HEK293 (cell line): Measurements from ENCODE around the gene VAMP7.
A peak's percentile ranks its signal among the peaks of the same experiment; 100 is the strongest.

Experiments
- IKZF3 ChIP-seq: fragments of 450-650 bp; IDR thresholded peaks from 2 replicates; pipeline ENCODE4 v1.5.0; 2018; ENCODE audit warnings: missing biosample characterization, mild to moderate bottlenecking, missing genetic modification characterization, moderate library complexity
- KLF8 ChIP-seq: fragments of 450-650 bp; formaldehyde crosslinking; IDR thresholded peaks from 2 replicates; pipeline ENCODE4 v1.5.1; 2016; ENCODE audit warnings: missing biosample characterization, missing genetic modification characterization
- SALL2 ChIP-seq: fragments of 450-650 bp; formaldehyde crosslinking; IDR thresholded peaks from 2 replicates; pipeline ENCODE4 v1.5.0; 2017; ENCODE audit warnings: missing biosample characterization, mild to moderate bottlenecking, missing genetic modification characterization, borderline replicate concordance
- SCRT2 ChIP-seq: fragments of 450-650 bp; formaldehyde crosslinking; IDR thresholded peaks from 2 replicates; pipeline ENCODE4 v1.5.1; 2016; ENCODE audit warnings: missing biosample characterization, missing genetic modification characterization
- ZEB2 ChIP-seq: fragments of 450-650 bp; formaldehyde crosslinking; IDR thresholded peaks from 2 replicates; pipeline ENCODE4 v1.5.1; 2016; ENCODE audit warnings: missing biosample characterization, missing genetic modification characterization
- ZNF132 ChIP-seq: fragments of 450-650 bp; formaldehyde crosslinking; IDR thresholded peaks from 2 replicates; pipeline ENCODE4 v1.5.1; 2017; ENCODE audit warnings: missing biosample characterization, missing genetic modification characterization, borderline replicate concordance
- ZNF140 ChIP-seq: fragments of 450-650 bp; formaldehyde crosslinking; IDR thresholded peaks from 2 replicates; pipeline ENCODE4 v1.5.1; 2016; ENCODE audit warnings: missing biosample characterization, missing genetic modification characterization
- ZNF146 ChIP-seq: fragments of 450-650 bp; formaldehyde crosslinking; IDR thresholded peaks from 2 replicates; pipeline ENCODE4 v1.5.1; 2016; ENCODE audit warnings: missing biosample characterization, missing genetic modification characterization
- ZNF19 ChIP-seq: fragments of 450-650 bp; formaldehyde crosslinking; IDR thresholded peaks from 2 replicates; pipeline ENCODE4; 2016; ENCODE audit warnings: missing biosample characterization, missing genetic modification characterization, low read depth
- ZNF202 ChIP-seq: fragments of 450-650 bp; formaldehyde crosslinking; IDR thresholded peaks from 2 replicates; pipeline ENCODE4 v1.5.1; 2016; ENCODE audit warnings: missing biosample characterization, missing genetic modification characterization, borderline replicate concordance
- ZNF214 ChIP-seq: fragments of 450-650 bp; formaldehyde crosslinking; IDR thresholded peaks from 2 replicates; pipeline ENCODE4 v1.5.1; 2017; ENCODE audit warnings: missing biosample characterization, mild to moderate bottlenecking, missing genetic modification characterization, borderline replicate concordance
- ZNF366 ChIP-seq: fragments of 450-650 bp; formaldehyde crosslinking; conservative IDR thresholded peaks from 2 replicates; pipeline ENCODE4 v1.5.1; 2016; ENCODE audit warnings: missing biosample characterization, missing genetic modification characterization
- ZNF433 ChIP-seq: fragments of 450-650 bp; formaldehyde crosslinking; IDR thresholded peaks from 2 replicates; pipeline ENCODE4 v1.5.1; 2016; ENCODE audit warnings: missing biosample characterization, missing genetic modification characterization, low read depth
- ZNF514 ChIP-seq: fragments of 450-650 bp; formaldehyde crosslinking; IDR thresholded peaks from 2 replicates; pipeline ENCODE4 v1.5.1; 2016; ENCODE audit warnings: missing biosample characterization, missing genetic modification characterization
- ZNF548 ChIP-seq: fragments of 450-650 bp; formaldehyde crosslinking; IDR thresholded peaks from 2 replicates; pipeline ENCODE4 v1.5.1; 2016; ENCODE audit warnings: missing biosample characterization, missing genetic modification characterization
- ZNF621 ChIP-seq: fragments of 450-650 bp; formaldehyde crosslinking; IDR thresholded peaks from 2 replicates; pipeline ENCODE4 v1.5.1; 2017; ENCODE audit warnings: missing biosample characterization, missing genetic modification characterization
- ZSCAN30 ChIP-seq: fragments of 450-650 bp; IDR thresholded peaks from 2 replicates; pipeline ENCODE4 v1.5.1; 2018; ENCODE audit warnings: missing biosample characterization, mild to moderate bottlenecking, missing genetic modification characterization, moderate library complexity
- TF ChIP-seq, protein P1 (sequence below): fragments of 450-650 bp; formaldehyde crosslinking; IDR thresholded peaks from 2 replicates; pipeline ENCODE4 v1.5.1; 2016; ENCODE audit warnings: missing biosample characterization, missing genetic modification characterization
- TF ChIP-seq, protein P2 (sequence below): fragments of 450-650 bp; IDR thresholded peaks from 2 replicates; pipeline ENCODE4 v1.5.1; 2018; ENCODE audit warnings: missing biosample characterization, mild to moderate bottlenecking, missing genetic modification characterization
- TF ChIP-seq, protein P3 (sequence below): fragments of 450-650 bp; formaldehyde crosslinking; IDR thresholded peaks from 2 replicates; pipeline ENCODE4 v1.5.1; 2017; ENCODE audit warnings: missing biosample characterization, missing genetic modification characterization
- TF ChIP-seq, protein P4 (sequence below): fragments of 450-650 bp; formaldehyde crosslinking; IDR thresholded peaks from 2 replicates; pipeline ENCODE4 v1.5.1; 2016; ENCODE audit warnings: missing biosample characterization, missing genetic modification characterization, borderline replicate concordance
- TF ChIP-seq, protein P5 (sequence below): fragments of 450-650 bp; formaldehyde crosslinking; conservative IDR thresholded peaks from 2 replicates; pipeline ENCODE4 v1.5.1; 2016; ENCODE audit warnings: low read depth, missing biosample characterization, missing genetic modification characterization
- TF ChIP-seq, protein P6 (sequence below): fragments of 450-650 bp; formaldehyde crosslinking; IDR thresholded peaks from 2 replicates; pipeline ENCODE4 v1.5.1; 2016; ENCODE audit warnings: missing biosample characterization, missing genetic modification characterization

VAMP7 gene

DNA sequence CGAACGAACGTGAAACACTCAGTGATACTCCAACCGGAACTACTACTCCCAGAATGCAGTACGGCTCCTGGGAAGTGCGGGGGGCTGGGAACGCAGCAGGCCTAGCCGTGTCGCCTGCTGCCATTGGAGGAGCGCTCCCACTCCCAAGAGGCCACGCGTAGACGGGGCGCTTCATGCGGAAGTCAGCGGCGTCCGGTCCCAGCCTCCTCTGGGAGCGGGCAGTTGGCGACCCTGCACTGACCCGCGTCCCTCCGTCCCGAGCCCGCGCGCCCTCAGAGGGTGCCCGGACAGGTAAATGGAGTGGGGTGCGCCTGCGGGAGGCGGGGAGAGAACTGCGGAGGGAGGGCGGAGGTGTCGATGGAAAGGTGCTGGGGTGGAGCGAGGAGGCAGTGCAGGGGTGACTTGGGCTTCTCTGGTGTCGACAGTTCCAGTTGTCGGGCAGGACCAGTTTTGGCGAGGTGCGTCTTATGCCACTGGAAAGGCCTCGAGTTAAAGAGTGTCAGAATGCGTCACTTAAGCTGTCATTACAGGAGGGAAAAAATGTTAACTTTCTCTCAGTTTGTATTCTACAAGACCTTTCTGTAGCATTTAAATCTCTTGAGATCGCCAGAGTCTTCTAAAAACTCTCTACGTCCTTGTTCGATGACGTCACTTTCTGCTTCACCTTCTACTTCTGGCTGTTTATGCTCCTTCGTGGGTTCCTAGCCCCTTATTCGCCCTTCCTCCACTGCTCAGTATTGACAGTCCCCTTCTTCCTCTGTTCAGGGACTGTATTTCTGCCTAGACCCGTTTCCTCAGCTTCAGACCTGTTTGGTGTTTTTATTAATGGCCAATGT lies at the start of gene VAMP7 (continued):
- TF ChIP-seq KLF8 (tag by site-specific recombination) (0 out of 2 replicates have a peak, but pooled peaks have one; percentile 28), ZNF202 (tag by site-specific recombination) (no peak), ZEB2 (tag by site-specific recombination) (no peak), ZNF621 (tag by site-specific recombination) (no peak), ZNF548 (no peak), ZNF146 (no peak), ZNF140 (tag by site-specific recombination) (no peak), IKZF3 (tag by site-specific recombination) (no peak), ZNF433 (tag by site-specific recombination) (no peak), ZNF19 (no peak), ZNF514 (tag by site-specific recombination) (no peak), SALL2 (tag by site-specific recombination) (no peak), ZNF214 (tag by site-specific recombination) (no peak), ZSCAN30 (tag by site-specific recombination) (no peak), SCRT2 (tag by site-specific recombination) (no peak), ZNF366 (tag by site-specific recombination) (no peak), ZNF132 (tag by site-specific recombination) (no peak)
- TF ChIP-seq, protein P1, sequence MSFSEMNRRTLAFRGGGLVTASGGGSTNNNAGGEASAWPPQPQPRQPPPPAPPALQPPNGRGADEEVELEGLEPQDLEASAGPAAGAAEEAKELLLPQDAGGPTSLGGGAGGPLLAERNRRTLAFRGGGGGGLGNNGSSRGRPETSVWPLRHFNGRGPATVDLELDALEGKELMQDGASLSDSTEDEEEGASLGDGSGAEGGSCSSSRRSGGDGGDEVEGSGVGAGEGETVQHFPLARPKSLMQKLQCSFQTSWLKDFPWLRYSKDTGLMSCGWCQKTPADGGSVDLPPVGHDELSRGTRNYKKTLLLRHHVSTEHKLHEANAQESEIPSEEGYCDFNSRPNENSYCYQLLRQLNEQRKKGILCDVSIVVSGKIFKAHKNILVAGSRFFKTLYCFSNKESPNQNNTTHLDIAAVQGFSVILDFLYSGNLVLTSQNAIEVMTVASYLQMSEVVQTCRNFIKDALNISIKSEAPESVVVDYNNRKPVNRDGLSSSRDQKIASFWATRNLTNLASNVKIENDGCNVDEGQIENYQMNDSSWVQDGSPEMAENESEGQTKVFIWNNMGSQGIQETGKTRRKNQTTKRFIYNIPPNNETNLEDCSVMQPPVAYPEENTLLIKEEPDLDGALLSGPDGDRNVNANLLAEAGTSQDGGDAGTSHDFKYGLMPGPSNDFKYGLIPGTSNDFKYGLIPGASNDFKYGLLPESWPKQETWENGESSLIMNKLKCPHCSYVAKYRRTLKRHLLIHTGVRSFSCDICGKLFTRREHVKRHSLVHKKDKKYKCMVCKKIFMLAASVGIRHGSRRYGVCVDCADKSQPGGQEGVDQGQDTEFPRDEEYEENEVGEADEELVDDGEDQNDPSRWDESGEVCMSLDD (tag by site-specific recombination) = peak; percentile 89
- TF ChIP-seq, protein P2, sequence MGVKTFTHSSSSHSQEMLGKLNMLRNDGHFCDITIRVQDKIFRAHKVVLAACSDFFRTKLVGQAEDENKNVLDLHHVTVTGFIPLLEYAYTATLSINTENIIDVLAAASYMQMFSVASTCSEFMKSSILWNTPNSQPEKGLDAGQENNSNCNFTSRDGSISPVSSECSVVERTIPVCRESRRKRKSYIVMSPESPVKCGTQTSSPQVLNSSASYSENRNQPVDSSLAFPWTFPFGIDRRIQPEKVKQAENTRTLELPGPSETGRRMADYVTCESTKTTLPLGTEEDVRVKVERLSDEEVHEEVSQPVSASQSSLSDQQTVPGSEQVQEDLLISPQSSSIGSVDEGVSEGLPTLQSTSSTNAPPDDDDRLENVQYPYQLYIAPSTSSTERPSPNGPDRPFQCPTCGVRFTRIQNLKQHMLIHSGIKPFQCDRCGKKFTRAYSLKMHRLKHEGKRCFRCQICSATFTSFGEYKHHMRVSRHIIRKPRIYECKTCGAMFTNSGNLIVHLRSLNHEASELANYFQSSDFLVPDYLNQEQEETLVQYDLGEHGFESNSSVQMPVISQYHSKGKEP (tag by site-specific recombination) = no peak
- TF ChIP-seq, protein P3, sequence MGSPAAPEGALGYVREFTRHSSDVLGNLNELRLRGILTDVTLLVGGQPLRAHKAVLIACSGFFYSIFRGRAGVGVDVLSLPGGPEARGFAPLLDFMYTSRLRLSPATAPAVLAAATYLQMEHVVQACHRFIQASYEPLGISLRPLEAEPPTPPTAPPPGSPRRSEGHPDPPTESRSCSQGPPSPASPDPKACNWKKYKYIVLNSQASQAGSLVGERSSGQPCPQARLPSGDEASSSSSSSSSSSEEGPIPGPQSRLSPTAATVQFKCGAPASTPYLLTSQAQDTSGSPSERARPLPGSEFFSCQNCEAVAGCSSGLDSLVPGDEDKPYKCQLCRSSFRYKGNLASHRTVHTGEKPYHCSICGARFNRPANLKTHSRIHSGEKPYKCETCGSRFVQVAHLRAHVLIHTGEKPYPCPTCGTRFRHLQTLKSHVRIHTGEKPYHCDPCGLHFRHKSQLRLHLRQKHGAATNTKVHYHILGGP (tag by site-specific recombination) = no peak
- TF ChIP-seq, protein P4, sequence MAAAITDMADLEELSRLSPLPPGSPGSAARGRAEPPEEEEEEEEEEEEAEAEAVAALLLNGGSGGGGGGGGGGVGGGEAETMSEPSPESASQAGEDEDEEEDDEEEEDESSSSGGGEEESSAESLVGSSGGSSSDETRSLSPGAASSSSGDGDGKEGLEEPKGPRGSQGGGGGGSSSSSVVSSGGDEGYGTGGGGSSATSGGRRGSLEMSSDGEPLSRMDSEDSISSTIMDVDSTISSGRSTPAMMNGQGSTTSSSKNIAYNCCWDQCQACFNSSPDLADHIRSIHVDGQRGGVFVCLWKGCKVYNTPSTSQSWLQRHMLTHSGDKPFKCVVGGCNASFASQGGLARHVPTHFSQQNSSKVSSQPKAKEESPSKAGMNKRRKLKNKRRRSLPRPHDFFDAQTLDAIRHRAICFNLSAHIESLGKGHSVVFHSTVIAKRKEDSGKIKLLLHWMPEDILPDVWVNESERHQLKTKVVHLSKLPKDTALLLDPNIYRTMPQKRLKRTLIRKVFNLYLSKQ (tag by site-specific recombination) = no peak
- TF ChIP-seq, protein P5, sequence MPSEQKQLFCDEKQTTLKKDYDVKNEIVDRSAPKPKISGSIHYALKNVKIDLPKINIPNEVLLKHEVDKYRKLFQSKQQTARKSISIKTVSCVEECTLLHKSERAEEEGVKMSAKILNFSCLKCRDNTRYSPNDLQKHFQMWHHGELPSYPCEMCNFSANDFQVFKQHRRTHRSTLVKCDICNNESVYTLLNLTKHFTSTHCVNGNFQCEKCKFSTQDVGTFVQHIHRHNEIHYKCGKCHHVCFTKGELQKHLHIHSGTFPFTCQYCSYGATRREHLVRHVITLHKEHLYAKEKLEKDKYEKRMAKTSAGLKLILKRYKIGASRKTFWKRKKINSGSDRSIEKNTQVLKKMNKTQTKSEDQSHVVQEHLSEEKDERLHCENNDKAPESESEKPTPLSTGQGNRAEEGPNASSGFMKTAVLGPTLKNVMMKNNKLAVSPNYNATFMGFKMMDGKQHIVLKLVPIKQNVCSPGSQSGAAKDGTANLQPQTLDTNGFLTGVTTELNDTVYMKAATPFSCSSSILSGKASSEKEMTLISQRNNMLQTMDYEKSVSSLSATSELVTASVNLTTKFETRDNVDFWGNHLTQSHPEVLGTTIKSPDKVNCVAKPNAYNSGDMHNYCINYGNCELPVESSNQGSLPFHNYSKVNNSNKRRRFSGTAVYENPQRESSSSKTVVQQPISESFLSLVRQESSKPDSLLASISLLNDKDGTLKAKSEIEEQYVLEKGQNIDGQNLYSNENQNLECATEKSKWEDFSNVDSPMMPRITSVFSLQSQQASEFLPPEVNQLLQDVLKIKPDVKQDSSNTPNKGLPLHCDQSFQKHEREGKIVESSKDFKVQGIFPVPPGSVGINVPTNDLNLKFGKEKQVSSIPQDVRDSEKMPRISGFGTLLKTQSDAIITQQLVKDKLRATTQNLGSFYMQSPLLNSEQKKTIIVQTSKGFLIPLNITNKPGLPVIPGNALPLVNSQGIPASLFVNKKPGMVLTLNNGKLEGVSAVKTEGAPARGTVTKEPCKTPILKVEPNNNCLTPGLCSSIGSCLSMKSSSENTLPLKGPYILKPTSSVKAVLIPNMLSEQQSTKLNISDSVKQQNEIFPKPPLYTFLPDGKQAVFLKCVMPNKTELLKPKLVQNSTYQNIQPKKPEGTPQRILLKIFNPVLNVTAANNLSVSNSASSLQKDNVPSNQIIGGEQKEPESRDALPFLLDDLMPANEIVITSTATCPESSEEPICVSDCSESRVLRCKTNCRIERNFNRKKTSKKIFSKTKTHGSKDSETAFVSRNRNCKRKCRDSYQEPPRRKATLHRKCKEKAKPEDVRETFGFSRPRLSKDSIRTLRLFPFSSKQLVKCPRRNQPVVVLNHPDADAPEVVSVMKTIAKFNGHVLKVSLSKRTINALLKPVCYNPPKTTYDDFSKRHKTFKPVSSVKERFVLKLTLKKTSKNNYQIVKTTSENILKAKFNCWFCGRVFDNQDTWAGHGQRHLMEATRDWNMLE (tag by site-specific recombination) = peak; percentile 23; the same call in 1 of the 2 replicates
- TF ChIP-seq, protein P6, sequence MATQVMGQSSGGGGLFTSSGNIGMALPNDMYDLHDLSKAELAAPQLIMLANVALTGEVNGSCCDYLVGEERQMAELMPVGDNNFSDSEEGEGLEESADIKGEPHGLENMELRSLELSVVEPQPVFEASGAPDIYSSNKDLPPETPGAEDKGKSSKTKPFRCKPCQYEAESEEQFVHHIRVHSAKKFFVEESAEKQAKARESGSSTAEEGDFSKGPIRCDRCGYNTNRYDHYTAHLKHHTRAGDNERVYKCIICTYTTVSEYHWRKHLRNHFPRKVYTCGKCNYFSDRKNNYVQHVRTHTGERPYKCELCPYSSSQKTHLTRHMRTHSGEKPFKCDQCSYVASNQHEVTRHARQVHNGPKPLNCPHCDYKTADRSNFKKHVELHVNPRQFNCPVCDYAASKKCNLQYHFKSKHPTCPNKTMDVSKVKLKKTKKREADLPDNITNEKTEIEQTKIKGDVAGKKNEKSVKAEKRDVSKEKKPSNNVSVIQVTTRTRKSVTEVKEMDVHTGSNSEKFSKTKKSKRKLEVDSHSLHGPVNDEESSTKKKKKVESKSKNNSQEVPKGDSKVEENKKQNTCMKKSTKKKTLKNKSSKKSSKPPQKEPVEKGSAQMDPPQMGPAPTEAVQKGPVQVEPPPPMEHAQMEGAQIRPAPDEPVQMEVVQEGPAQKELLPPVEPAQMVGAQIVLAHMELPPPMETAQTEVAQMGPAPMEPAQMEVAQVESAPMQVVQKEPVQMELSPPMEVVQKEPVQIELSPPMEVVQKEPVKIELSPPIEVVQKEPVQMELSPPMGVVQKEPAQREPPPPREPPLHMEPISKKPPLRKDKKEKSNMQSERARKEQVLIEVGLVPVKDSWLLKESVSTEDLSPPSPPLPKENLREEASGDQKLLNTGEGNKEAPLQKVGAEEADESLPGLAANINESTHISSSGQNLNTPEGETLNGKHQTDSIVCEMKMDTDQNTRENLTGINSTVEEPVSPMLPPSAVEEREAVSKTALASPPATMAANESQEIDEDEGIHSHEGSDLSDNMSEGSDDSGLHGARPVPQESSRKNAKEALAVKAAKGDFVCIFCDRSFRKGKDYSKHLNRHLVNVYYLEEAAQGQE = no peak
